Measurements from ENCODE around the gene ODR4.
"Not testable (repeated sequence)": the region's sequence is repeated elsewhere in the genome, so short reads cannot be mapped to it uniquely, and the experiment has no call there.

ODR4 gene

DNA sequence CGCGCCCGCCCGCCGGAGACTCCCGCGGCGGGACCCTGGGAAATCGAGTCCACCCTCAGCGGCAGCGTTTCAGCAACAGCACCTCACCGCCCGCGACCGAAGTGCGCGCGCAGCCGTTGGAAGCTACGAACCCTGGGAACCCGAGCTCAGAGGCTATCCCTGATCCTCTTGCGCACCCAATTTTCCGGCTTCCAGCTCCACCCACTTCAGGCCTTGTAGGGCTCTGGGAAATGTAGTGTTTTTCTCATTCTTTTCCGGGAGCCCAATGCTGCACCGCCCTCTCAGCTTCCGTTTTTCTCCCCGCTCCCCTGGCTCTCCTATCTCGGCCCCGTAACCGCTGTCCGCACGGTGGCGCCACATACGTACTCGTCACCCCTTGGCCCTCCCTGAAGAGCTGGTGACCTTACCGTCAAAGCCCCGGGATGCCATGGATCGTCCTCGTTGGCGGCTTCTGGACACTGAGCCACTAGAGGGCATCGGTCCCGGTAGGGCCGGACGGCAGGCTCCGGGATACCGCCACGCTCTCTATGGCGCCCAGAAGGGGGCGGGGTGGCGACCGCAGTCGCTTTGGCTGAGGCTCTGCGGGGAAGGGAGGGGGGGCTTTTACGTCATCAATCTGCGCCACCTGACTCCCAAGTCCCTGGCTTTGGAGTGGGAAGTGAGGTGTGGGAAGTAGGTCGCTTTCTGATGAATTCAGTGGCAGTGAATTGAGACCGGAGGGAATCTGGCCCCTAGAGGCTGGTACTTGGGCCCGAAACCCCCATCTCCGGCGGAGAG, at the start of gene ODR4, which contains the start of gene TPR:
Gene ODR4 (plus strand): TSS at position 687 of the 777 bp plus-strand sequence. CDS start 3,948 bp downstream, outside the sequence.
Gene TPR (minus strand): TSS at position 102 of the 777 bp plus-strand sequence. CDS start 225 bp downstream, outside the sequence.
- peak; percentile 91 for ATAC-seq
- peak; percentile 93 to 98 for DNase-seq (ENCODE audit: low spot score in 2 of 2)
- Mint-ChIP-seq H3K4me3 (peak within 1 kb of the TSS; percentile 97), H3K27ac (peak within 1 kb of the TSS; percentile 98), H3K36me3 (peaks cover 77% of the 10 kb centered on the region), H3K9me3 (no peaks in the 10 kb centered on the region), H3K4me1 (peaks cover 20% of the 10 kb centered on the region)

DNA sequence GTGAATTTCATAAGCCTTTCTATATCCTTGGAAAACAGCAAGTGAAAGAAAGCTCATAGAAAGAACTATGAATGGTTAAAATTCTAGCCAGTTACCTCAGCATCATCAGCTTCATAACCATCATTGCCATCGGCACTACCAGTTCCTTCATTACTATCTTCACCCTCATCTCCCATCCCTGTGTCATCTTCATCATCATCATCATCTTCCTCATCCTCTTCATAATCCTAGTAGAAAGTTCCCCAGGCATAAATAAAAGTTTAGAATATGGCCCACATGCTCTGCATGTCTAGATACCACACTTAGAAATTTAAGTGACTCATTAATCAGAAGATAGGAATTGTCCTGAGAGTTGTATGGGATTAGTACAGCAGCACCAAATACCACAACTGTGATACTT, 49.6 kb upstream of the ODR4 start:
- no peak for ATAC-seq
- H3K4me3 Mint-ChIP-seq: no peak overlapping the region
- no peaks in the 10 kb centered on the region for H3K9me3 Mint-ChIP-seq
- no peak overlapping the region for H3K27ac Mint-ChIP-seq
- peaks cover 100% of the 10 kb centered on the region for H3K36me3 Mint-ChIP-seq
- no peaks in the 10 kb centered on the region for H3K4me1 Mint-ChIP-seq
- no peak for DNase-seq (ENCODE audit: low spot score in 2 of 2)

DNA sequence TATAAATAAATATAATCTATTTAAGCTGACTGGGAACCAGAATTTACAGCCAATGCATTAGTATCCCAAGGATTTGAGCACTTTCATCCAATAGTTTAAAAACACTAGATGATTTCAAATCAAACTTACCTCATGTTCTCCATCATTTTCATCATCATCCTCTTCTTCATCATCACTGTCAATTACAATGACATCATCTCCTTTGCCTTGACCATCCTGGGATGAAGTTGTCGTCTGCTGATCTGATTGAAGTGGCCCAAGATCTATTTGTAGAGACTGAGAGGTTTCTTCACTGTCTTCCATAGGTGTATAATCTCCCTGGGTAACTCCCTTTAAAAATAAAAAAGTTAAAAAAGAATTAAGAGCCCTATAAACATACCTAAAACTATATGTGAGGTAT, 48.3 kb upstream of the ODR4 start:
- ATAC-seq: no peak
- Mint-ChIP-seq H3K36me3 (peaks cover 100% of the 10 kb centered on the region), H3K27ac (no peak overlapping the region), H3K9me3 (no peaks in the 10 kb centered on the region), H3K4me3 (no peak overlapping the region), H3K4me1 (no peaks in the 10 kb centered on the region)
- DNase-seq (ENCODE audit: low spot score in 2 of 2): no peak

DNA sequence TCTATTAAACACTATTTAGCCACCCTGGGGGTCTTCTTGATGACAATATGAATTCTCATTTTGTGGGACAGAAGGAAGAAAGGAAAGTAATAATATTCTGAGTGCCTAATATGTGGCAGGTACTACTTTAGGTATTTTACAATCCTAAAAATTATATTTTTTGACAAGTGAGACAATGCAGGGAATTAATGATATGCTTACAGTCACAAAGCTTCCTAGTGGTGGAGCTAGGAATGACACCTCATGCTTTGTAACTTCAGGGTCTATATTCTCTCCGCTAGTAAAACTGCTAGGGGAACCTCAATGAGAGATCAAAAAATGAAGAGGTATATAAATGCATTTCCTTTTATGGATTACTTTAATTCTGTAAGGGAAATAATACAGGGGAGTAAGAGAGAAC, 44.9 kb upstream of the ODR4 start:
- Mint-ChIP-seq H3K27ac (no peak overlapping the region), H3K9me3 (no peaks in the 10 kb centered on the region), H3K4me1 (no peaks in the 10 kb centered on the region), H3K36me3 (peaks cover 100% of the 10 kb centered on the region), H3K4me3 (no peak overlapping the region)
- ATAC-seq (no peak), DNase-seq (ENCODE audit: low spot score in 2 of 2) (no peak)

DNA sequence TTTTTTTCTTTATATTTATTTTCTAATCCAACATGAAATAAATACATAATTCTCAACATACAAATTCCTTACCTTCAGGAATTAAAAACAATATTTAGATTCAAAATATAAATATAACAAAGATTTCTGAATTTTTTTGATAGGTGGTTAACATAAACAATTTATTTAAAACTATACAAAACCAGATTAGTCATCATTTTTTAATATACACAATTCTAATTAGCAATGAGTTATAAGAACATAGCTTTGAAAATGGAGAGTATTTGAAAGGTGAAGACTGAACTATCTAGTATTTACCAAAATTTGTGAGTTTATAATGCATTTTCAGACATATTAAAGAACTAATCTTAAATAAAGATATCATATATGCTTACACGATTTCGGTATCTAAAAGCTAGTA, 38.1 kb upstream of the ODR4 start:
- peaks cover 100% of the 10 kb centered on the region for H3K36me3 Mint-ChIP-seq
- no peaks in the 10 kb centered on the region for H3K4me1 Mint-ChIP-seq
- no peak overlapping the region for H3K4me3 Mint-ChIP-seq
- H3K9me3 Mint-ChIP-seq: no peaks in the 10 kb centered on the region
- DNase-seq (ENCODE audit: low spot score in 2 of 2) (no peak), ATAC-seq (no peak)
- H3K27ac Mint-ChIP-seq: no peak overlapping the region

DNA sequence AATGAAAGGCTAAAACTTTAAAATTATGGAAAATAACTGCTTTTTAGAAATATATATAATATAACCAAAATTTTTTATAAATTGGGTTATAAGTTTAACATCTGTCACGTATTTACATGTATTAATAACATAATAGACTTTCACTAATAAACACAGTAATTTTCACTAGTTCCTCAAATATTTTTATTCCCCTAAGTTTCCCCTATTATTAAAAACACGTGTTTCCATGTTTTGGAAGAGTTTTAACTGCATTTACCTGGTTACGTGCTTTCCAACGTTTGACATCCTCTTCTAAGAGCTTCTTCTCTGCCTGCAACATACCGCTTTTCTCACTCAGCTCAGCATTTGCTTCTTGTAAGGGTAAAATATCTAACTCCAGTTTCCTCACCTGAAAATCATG, 34.9 kb upstream of the ODR4 start:
- H3K36me3 Mint-ChIP-seq: peaks cover 100% of the 10 kb centered on the region
- no peak for DNase-seq (ENCODE audit: low spot score in 2 of 2)
- no peaks in the 10 kb centered on the region for H3K9me3 Mint-ChIP-seq
- no peak overlapping the region for H3K4me3 Mint-ChIP-seq
- no peak overlapping the region for H3K27ac Mint-ChIP-seq
- H3K4me1 Mint-ChIP-seq: no peaks in the 10 kb centered on the region
- no peak for ATAC-seq

DNA sequence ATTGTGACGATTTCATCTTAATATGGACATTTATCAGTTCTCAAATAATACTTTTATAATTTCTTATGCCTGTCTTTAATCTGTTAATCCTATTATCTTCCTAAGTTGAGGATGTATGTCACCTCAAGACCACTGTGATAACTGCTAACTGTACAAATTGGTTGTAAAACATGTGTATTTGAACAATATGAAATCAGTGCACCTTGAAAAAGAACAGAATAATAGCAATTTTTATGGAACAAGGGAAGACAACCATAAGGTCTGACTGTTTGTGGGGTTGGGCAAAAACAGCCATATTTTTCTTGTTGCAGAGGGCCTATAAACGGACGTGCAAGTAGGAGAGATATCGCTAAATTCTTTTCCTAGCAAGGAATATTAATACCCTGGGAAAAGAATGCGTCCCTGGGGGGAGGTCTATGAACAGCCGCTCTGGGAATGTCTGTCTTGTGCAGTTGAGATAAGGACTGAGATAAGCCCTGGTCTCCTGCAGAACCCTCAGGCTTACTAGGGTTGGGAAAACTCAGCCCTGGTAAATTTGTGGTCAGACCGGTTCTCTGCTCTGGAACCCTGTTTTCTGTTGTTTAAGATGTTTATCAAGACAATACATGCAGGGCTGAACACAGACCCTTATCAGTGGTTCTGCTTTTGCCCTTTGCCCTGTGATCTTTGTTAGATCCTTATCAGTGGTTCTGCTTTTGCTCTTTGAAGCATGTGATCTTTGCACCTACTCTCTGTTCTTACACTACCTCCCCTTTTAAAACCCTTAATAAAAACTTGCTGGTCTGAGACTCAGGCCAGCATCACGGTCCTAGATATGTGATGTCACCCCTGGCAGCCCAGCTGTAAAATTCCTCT, 27.6 kb upstream of the ODR4 start:
- DNase-seq (ENCODE audit: low spot score in 2 of 2); ATAC-seq; H3K4me1 Mint-ChIP-seq; H3K4me3 Mint-ChIP-seq; H3K9me3 Mint-ChIP-seq: not testable (repeated sequence)
- H3K27ac Mint-ChIP-seq: peak overlapping the region; percentile 50
- H3K36me3 Mint-ChIP-seq: peaks cover 100% of the 10 kb centered on the region

DNA sequence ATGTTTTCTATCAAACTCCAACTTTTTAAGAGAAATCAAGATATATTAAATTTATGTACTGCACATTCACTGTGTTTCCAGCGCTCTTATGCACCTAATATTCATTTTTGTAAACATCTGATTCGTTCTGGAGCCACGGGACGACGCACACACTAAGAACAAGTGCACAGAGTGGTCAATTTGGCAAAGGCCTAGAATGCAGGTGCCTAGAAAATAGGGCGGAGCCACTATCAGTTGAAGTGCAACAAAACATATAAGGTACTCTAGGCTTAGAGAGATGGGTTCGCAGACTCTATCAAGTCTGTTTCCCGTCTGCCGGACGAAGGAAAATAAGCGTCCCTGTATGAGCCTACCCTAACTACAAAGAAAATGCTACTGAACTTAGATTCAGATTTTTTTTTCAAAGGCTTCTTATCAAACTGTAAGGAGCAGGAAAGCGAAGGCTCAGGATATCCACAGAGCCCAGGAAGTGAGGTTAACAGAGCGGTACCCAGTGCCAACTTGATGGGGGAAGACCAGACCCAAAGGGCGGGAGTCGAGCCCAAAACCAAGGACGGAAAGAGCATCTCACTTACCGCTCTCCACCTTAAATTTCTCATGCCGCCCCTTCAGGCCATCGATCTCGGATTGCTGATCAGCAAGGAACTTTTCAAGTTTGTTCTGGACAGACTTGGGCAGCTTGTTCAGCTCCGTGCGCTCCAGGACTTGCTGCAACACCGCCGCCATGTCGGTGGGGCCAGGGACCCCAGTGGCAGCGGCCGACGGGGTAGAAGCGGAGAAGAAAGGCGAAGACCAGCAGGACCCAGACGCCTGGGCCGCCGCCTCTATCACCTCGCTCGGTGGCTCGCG, 1.1 kb upstream of the ODR4 start:
- Mint-ChIP-seq H3K36me3 (peaks cover 77% of the 10 kb centered on the region), H3K9me3 (no peaks in the 10 kb centered on the region), H3K4me3 (peak overlapping the region; percentile 97), H3K27ac (peak overlapping the region; percentile 98), H3K4me1 (peaks cover 20% of the 10 kb centered on the region)
- DNase-seq (ENCODE audit: low spot score in 2 of 2) (peak in 1 of 2 donors; percentile 5), ATAC-seq (peak; percentile 22)

DNA sequence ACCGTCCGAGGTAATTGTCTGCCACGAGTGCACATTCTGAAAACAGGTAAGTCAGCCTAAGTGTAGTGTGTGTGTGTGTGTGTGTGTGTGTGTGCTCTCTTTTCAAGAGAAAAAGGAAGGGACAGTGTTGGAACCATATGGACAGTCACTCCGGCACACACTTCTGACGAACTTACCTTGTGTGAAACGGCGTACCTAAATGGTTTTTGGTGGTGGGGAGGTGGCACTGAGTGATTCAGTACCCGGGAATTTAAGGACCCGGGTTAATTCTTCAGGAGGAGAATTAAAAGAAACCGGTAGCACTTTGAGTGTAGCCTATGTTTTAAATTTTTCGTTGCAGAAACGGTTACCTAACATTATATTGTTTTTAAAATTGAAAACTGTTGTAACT, 286 bp downstream of the ODR4 start:
- H3K4me1 Mint-ChIP-seq: peaks cover 20% of the 10 kb centered on the region

DNA sequence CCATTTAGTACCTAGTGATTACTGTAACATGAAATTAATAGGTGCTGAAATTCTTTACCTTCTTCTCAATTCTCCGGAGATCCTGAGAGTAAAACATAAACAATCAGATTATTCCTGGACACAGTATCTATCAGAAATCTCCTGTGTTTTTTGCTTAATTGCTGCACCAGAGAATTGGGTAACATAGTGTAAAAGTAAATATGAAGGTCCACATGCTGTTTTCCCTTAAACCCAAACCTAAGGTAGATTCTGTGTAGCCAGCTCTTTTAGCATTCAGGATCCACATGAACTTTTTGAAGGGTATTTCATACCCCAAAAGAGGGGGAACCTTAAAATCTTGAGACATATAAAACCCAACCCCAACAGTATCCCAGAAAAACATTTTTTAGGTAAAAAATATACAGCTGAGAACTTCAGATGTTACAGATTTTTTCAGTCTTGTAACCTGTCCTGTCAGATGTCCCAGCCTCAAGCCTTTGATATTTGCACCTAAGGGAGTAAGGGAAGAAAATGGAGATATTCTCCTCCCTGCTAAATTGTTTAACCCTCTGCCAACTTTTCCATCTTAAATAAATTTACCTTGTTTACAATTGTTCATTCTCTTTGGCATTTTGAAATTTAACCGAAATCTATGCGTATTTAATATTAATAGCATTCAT, 11.2 kb downstream of the ODR4 start:
- ATAC-seq (no peak), DNase-seq (ENCODE audit: low spot score in 2 of 2) (no peak)
- Mint-ChIP-seq H3K27ac (no peak overlapping the region), H3K9me3 (no peaks in the 10 kb centered on the region), H3K36me3 (peaks cover 91% of the 10 kb centered on the region), H3K4me3 (no peak overlapping the region), H3K4me1 (no peaks in the 10 kb centered on the region)

More for the DNA sequence above, 286 bp downstream of the ODR4 start:
- DNase-seq (ENCODE audit: low spot score in 2 of 2): no peak
- Mint-ChIP-seq H3K4me3 (peak overlapping the region; percentile 97), H3K36me3 (peaks cover 77% of the 10 kb centered on the region), H3K9me3 (no peaks in the 10 kb centered on the region), H3K27ac (peak overlapping the region; percentile 98)
- ATAC-seq: peak; percentile 33

DNA sequence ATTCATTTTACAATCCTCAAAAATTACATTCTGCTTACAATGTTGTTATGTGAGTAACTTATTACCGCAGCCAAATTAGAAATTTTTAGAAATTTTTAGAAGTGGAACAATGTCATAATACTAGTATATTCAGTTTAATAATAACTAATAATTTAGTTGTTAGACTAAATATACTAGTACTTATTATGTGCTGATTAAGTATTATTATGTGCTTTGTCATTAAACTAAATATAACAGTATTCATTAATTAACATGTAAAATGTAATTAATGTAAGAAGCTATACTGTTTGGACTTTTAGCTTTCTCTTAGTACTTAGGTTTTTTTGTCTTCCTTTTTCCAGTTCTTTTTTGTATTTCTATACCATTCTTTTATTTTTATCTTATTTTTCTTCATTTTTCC, 15.3 kb downstream of the ODR4 start:
- no peak overlapping the region for H3K27ac Mint-ChIP-seq
- H3K36me3 Mint-ChIP-seq: peaks cover 95% of the 10 kb centered on the region

DNA sequence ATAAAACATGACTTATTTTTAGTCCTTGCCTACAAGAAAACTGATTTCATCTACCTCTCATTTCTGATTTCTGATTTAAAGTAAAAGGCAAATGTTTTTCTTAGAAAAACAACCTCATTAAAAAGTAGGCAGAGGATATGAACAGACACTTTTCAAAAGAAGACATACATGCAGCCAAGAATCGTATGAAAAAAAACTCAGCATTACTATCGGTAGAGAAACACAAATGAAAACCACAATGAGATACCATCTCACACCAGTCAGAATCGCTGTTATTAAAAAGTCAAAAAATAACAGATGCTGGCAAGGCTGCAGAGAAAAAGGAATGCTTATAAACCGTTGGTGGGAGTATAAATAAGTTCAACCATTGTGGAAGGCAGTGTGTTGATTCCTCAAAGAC, 16.2 kb downstream of the ODR4 start:
- Mint-ChIP-seq H3K36me3 (peaks cover 98% of the 10 kb centered on the region), H3K4me3 (no peak overlapping the region), H3K9me3 (no peaks in the 10 kb centered on the region), H3K4me1 (no peaks in the 10 kb centered on the region), H3K27ac (no peak overlapping the region)
- DNase-seq (ENCODE audit: low spot score in 2 of 2) (no peak), ATAC-seq (no peak)

More for the DNA sequence above, 15.3 kb downstream of the ODR4 start:
- Mint-ChIP-seq H3K4me3 (no peak overlapping the region), H3K4me1 (no peaks in the 10 kb centered on the region), H3K9me3 (no peaks in the 10 kb centered on the region)
- DNase-seq (ENCODE audit: low spot score in 2 of 2): no peak
- no peak for ATAC-seq

DNA sequence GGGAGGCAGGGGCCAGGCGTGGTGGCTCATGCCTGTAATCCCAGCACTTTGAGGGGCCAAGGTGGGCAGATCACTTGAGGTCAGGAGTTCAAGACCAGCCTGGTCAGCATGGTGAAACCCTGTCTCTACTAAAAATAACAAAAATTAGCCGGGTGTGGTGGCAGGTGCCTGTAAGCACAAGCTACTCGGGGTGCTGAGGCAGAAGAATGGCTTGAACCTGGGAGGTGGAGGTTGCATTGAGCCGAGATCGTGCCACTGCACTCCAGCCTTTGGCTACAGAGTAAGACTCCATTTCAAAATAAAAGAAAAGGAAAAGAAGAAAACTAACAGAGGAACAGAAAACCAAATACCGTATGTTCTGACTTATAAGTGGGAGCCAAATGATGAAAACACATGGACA, 17.1 kb downstream of the ODR4 start:
- H3K9me3 Mint-ChIP-seq; H3K27ac Mint-ChIP-seq; H3K4me1 Mint-ChIP-seq; H3K4me3 Mint-ChIP-seq; DNase-seq (ENCODE audit: low spot score in 2 of 2); ATAC-seq: not testable (repeated sequence)
- H3K36me3 Mint-ChIP-seq: peaks cover 98% of the 10 kb centered on the region

DNA sequence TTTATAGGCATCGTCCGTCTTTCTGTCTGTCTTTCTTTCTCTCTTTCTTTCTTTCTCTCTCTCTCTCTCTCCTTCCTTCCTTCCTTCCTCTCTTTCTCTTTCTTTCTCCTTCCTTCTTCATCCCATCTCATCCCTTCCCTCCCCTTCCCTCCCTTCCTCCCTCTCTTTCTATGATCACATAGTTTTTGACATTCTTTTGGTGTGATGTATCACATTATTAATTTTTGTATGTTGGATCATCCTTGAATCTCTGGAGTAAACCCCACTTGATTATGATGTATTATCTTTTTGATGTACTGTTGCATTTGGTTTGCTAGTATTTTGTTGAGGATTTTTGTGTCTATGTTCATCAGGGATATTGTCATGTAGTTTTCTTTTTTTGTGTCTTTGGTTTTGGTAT, 25.8 kb downstream of the ODR4 start:
- peaks cover 80% of the 10 kb centered on the region for H3K36me3 Mint-ChIP-seq

More for the DNA sequence above, 25.8 kb downstream of the ODR4 start:
- H3K4me1 Mint-ChIP-seq; H3K9me3 Mint-ChIP-seq; DNase-seq (ENCODE audit: low spot score in 2 of 2); H3K4me3 Mint-ChIP-seq; ATAC-seq: not testable (repeated sequence)
- H3K27ac Mint-ChIP-seq: peak overlapping the region; percentile 7

Measured in stimulated activated effector memory CD8-positive, alpha-beta T cell treated with anti-CD3 and anti-CD28 coated beads, Interleukin-12 subunit alpha, Interleukin-12 subunit beta, amount 100 ng/mL, for 72 hours (primary cell).